ENCODE results near the gene RNGTT. TPM values are rescaled to one million over a fixed set of nuclear protein-coding genes. Genes with fewer than 3 reads are reported as not detected.

Gene RNGTT
- polyA plus RNA-seq, 1 donor (not counting 4 experiments of a cell fraction or from before 2014, with no cell fraction given): 9.7 TPM

- dilution Hi-C loops (cut with MboI; ENCODE audit: extremely low pct_ligation_motif_present, low sequenced_read_pairs): no loop called here
- Histone ChIP-seq H3K9ac (ENCODE audit: control insufficient read depth, extremely low read depth, insufficient read depth, low read length) (no peak overlapping the region), H3K4me2 (ENCODE audit: control insufficient read depth, extremely low read depth, insufficient read depth, low read depth, low read length) (no peak overlapping the region), H3K27ac (ENCODE audit: control insufficient read depth, insufficient read depth, low read length) (no peak overlapping the region), H3K27me3 (ENCODE audit: control insufficient read depth, extremely low read depth, insufficient read depth, low read length) (no peaks in the 10 kb centered on the region), H2AFZ (ENCODE audit: control insufficient read depth, low read length) (no peak overlapping the region), H3K36me3 (ENCODE audit: control insufficient read depth in 2 of 2, extremely low read depth in 1 of 2, insufficient read depth in 2 of 2, low read length in 2 of 2) (no peaks in the 10 kb centered on the region), H3K4me1 (ENCODE audit: control insufficient read depth, extremely low read depth, insufficient read depth, low read length) (no peaks in the 10 kb centered on the region), H3K79me2 (ENCODE audit: control insufficient read depth, insufficient read depth, low read length) (no peaks in the 10 kb centered on the region), H3K4me3 (ENCODE audit: control insufficient read depth in 2 of 3, extremely low read depth in 1 of 3, insufficient read depth in 2 of 3, low read depth in 1 of 3, low read length in 3 of 3) (no peak overlapping the region), H4K20me1 (ENCODE audit: control insufficient read depth, extremely low read depth, insufficient read depth, low read length) (no peaks in the 10 kb centered on the region), H3K9me3 (ENCODE audit: control insufficient read depth, low read depth, low read length) (no peaks in the 10 kb centered on the region), H3K9me1 (ENCODE audit: control insufficient read depth, extremely low read depth, insufficient read depth, low read length) (no peaks in the 10 kb centered on the region)
- TF ChIP-seq CTCF (optimal IDR thresholded peaks at IDR 0.05 in 1 of 3, IDR thresholded peaks at IDR 0.05 in 1 of 3, conservative IDR thresholded peaks at IDR 0.05 in 1 of 3; ENCODE audit: extremely low read depth in 1 of 3, insufficient read depth in 2 of 3, low read length in 3 of 3) (no peak), EZH2 (IDR thresholded peaks at IDR 0.05; ENCODE audit: low read length) (no peak)
- DNase-seq (ENCODE audit: low read depth, low spot score) (no peak), FAIRE-seq (no peak)
These were observed 255.1 kb downstream of the RNGTT start for GRCh38 chr6:88708197-88708744.

GRCh38 chr6:88705601-88706000 lies 257.8 kb downstream of the RNGTT start:
- FAIRE-seq: no peak
- H3K27ac ChIP-seq (ENCODE audit: control insufficient read depth, insufficient read depth, low read length): no peak overlapping the region

More at GRCh38 chr6:88705601-88706000, 257.8 kb downstream of the RNGTT start:
- Histone ChIP-seq H3K9ac (ENCODE audit: control insufficient read depth, extremely low read depth, insufficient read depth, low read length) (no peak overlapping the region), H4K20me1 (ENCODE audit: control insufficient read depth, extremely low read depth, insufficient read depth, low read length) (no peaks in the 10 kb centered on the region), H3K9me1 (ENCODE audit: control insufficient read depth, extremely low read depth, insufficient read depth, low read length) (no peaks in the 10 kb centered on the region), H3K4me3 (ENCODE audit: control insufficient read depth in 2 of 3, extremely low read depth in 1 of 3, insufficient read depth in 2 of 3, low read depth in 1 of 3, low read length in 3 of 3) (no peak overlapping the region), H2AFZ (ENCODE audit: control insufficient read depth, low read length) (no peak overlapping the region), H3K27me3 (ENCODE audit: control insufficient read depth, extremely low read depth, insufficient read depth, low read length) (no peaks in the 10 kb centered on the region), H3K36me3 (ENCODE audit: control insufficient read depth in 2 of 2, extremely low read depth in 1 of 2, insufficient read depth in 2 of 2, low read length in 2 of 2) (no peaks in the 10 kb centered on the region), H3K9me3 (ENCODE audit: control insufficient read depth, low read depth, low read length) (no peaks in the 10 kb centered on the region), H3K79me2 (ENCODE audit: control insufficient read depth, insufficient read depth, low read length) (no peaks in the 10 kb centered on the region), H3K4me1 (ENCODE audit: control insufficient read depth, extremely low read depth, insufficient read depth, low read length) (no peaks in the 10 kb centered on the region), H3K4me2 (ENCODE audit: control insufficient read depth, extremely low read depth, insufficient read depth, low read depth, low read length) (no peak overlapping the region)
- dilution Hi-C loops (cut with MboI; ENCODE audit: extremely low pct_ligation_motif_present, low sequenced_read_pairs): no loop called here
- no peak for DNase-seq (ENCODE audit: low read depth, low spot score)
- TF ChIP-seq CTCF (optimal IDR thresholded peaks at IDR 0.05 in 1 of 3, IDR thresholded peaks at IDR 0.05 in 1 of 3, conservative IDR thresholded peaks at IDR 0.05 in 1 of 3; ENCODE audit: extremely low read depth in 1 of 3, insufficient read depth in 2 of 3, low read length in 3 of 3) (no peak), EZH2 (IDR thresholded peaks at IDR 0.05; ENCODE audit: low read length) (no peak)
